Activated CD8-positive, alpha-beta T cell treated with anti-CD3 and anti-CD28 coated beads for 36 hours (primary cell): ENCODE results near the gene RAB20. TPM values are rescaled to one million over a fixed set of nuclear protein-coding genes. Genes with fewer than 3 reads are reported as not detected.

Source experiments
- ATAC-seq: fragments of 200-7000 bp; cut with Tn5 transposase; one replicate; pipeline ENCODE4 v1.10.0; 2021; ENCODE audit warnings: mild to moderate bottlenecking, moderate library complexity
- CTCF ChIA-PET: fragments of 350-600 bp; sonication (Branson Sonifier 250); formaldehyde crosslinking; loops from one replicate; lab custom pipeline; 2021; ENCODE audit warnings: antibody characterized with exemption; lab: Charles Lee
- POLR2A ChIA-PET: fragments of 350-600 bp; sonication (Branson Sonifier 250); formaldehyde crosslinking; loops from one replicate; lab custom pipeline; 2021; ENCODE audit warnings: antibody characterized with exemption; lab: Charles Lee
- DNase-seq: peaks from one replicate; pipeline ENCODE4 v3.0.0-alpha.2; 2020
- H3K27ac Mint-ChIP-seq: one replicate; pipeline ENCODE4 v1.8.0; 2021; ENCODE audit warnings: mild to moderate bottlenecking, mixed read lengths
- H3K27me3 Mint-ChIP-seq: one replicate; pipeline ENCODE4 v1.8.0; 2021; ENCODE audit warnings: mixed read lengths
- H3K36me3 Mint-ChIP-seq: one replicate; pipeline ENCODE4 v1.8.0; 2021; ENCODE audit warnings: low read depth, mixed read lengths
- H3K4me1 Mint-ChIP-seq: one replicate; pipeline ENCODE4 v1.8.0; 2021; ENCODE audit warnings: low read depth, mixed read lengths
- H3K4me3 Mint-ChIP-seq: one replicate; pipeline ENCODE4 v1.8.0; 2021; ENCODE audit warnings: mild to moderate bottlenecking, moderate library complexity, mixed read lengths
- H3K9me3 Mint-ChIP-seq: one replicate; pipeline ENCODE4 v1.8.0; 2021; ENCODE audit warnings: mixed read lengths
- intact Hi-C: fragments of 100-400 bp; cut with micrococcal nuclease; formaldehyde crosslinking; loops from one replicate; pipeline ENCODE4 v1.10.0; 2022
- total RNA-seq, 2 experiments: library from RNA; stranded (reverse); gene quantifications; one replicate each; pipeline ENCODE4 v1.2.3, GENCODE V29; 2021
- TF ChIP-seq, protein P1 (sequence below): fragments of 200-600 bp; IDR thresholded peaks from one replicate; pipeline ENCODE4 v1.8.0; 2022; ENCODE audit warnings: antibody characterized with exemption, mild to moderate bottlenecking

RAB20 gene
- total RNA-seq, 2 experiments from 2014 or later, result 10.3 to 11.1 TPM

DNA sequence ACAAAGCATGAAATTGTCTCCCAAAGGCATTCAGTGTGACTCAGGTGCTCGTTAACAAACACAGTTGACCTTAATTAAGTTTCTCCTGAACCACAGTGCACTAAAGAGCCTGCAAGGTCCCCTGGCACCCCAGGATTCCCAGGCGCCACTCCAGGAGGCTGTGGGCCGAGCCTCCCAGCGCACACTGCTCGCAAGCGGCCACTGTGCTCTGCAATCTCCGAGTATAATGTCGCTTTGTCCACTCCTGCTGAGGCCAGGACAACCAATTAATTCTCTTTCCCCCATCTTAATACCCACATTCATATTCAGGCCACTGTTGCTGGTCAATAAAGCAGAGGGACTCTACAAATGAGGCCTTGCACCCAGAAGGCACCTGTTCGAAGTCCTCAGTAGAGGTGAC, 8.8 kb downstream of the RAB20 start:
- intact Hi-C loops, result no loop called here
- DNase-seq (no peak), ATAC-seq (no peak)
- TF ChIP-seq, protein P1, sequence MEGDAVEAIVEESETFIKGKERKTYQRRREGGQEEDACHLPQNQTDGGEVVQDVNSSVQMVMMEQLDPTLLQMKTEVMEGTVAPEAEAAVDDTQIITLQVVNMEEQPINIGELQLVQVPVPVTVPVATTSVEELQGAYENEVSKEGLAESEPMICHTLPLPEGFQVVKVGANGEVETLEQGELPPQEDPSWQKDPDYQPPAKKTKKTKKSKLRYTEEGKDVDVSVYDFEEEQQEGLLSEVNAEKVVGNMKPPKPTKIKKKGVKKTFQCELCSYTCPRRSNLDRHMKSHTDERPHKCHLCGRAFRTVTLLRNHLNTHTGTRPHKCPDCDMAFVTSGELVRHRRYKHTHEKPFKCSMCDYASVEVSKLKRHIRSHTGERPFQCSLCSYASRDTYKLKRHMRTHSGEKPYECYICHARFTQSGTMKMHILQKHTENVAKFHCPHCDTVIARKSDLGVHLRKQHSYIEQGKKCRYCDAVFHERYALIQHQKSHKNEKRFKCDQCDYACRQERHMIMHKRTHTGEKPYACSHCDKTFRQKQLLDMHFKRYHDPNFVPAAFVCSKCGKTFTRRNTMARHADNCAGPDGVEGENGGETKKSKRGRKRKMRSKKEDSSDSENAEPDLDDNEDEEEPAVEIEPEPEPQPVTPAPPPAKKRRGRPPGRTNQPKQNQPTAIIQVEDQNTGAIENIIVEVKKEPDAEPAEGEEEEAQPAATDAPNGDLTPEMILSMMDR, result no peak
- ChIA-PET POLR2A (no interaction called here), CTCF (no interaction called here)
- no peaks in the 10 kb centered on the region for H3K27me3 Mint-ChIP-seq
- H3K27ac Mint-ChIP-seq, result no peak overlapping the region
- H3K9me3 Mint-ChIP-seq, result no peaks in the 10 kb centered on the region
- no peaks in the 10 kb centered on the region for H3K4me1 Mint-ChIP-seq
- no peak overlapping the region for H3K4me3 Mint-ChIP-seq
- no peaks in the 10 kb centered on the region for H3K36me3 Mint-ChIP-seq

DNA sequence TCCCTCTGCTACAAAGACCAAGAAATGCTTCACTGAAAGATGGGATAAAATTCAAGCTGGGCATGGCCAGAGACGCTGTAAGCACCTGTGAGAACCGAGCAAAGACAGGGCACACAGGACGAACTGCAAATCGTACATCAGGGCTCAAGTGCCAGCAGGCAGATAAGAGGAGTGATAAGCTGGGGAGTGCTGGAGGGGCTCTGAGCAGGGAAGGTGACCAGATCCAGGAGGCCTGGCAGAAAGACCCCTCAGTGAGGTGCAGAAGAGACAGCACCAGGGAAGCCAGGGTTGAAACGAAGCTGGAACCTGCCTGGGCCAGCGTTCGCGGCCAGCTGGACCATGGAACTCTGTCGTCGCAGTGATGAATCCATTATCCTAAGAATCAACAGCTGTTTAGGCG, 10.2 kb downstream of the RAB20 start:
- DNase-seq, result no peak
- no peaks in the 10 kb centered on the region for H3K27me3 Mint-ChIP-seq
- H3K27ac Mint-ChIP-seq, result no peak overlapping the region
- H3K4me3 Mint-ChIP-seq, result no peak overlapping the region
- no peaks in the 10 kb centered on the region for H3K4me1 Mint-ChIP-seq
- CTCF ChIA-PET, result no interaction called here
- POLR2A ChIA-PET, result interaction anchor here (1.5 kb wide), 1 partner anchor 10 kb away, joined by 3 read pairs; the partner anchor contains the start of gene RAB20
- intact Hi-C loops, result no loop called here
- no peaks in the 10 kb centered on the region for H3K36me3 Mint-ChIP-seq
- TF ChIP-seq, protein P1, result no peak
- no peaks in the 10 kb centered on the region for H3K9me3 Mint-ChIP-seq
- ATAC-seq, result no peak

DNA sequence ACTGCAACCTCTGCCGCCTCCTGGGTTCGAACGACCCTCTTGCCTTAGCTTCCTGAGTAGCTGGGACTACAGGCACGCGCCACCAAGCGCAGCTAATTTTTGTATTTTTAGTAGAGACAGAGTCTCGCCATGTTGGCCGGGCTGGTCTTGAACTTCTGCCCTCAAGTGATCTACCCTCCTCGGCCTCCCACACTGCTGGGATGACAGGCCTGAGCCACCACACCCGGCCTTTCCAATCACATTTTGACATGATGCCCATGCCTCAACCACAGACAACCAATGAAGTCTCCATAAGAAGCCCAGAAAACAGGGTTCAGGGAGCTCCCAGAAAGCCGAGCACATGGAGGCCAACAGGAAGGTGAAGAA, 11.7 kb downstream of the RAB20 start:
- H3K27me3 Mint-ChIP-seq, result no peaks in the 10 kb centered on the region
- no peak overlapping the region for H3K4me3 Mint-ChIP-seq
- intact Hi-C loops, result no loop called here
- CTCF ChIA-PET, result no interaction called here
- POLR2A ChIA-PET, result no interaction called here
- no peaks in the 10 kb centered on the region for H3K9me3 Mint-ChIP-seq
- ATAC-seq (no peak), DNase-seq (no peak)
- H3K36me3 Mint-ChIP-seq, result peaks cover 4% of the 10 kb centered on the region
- no peaks in the 10 kb centered on the region for H3K4me1 Mint-ChIP-seq
- TF ChIP-seq, protein P1, result no peak
- H3K27ac Mint-ChIP-seq, result no peak overlapping the region

DNA sequence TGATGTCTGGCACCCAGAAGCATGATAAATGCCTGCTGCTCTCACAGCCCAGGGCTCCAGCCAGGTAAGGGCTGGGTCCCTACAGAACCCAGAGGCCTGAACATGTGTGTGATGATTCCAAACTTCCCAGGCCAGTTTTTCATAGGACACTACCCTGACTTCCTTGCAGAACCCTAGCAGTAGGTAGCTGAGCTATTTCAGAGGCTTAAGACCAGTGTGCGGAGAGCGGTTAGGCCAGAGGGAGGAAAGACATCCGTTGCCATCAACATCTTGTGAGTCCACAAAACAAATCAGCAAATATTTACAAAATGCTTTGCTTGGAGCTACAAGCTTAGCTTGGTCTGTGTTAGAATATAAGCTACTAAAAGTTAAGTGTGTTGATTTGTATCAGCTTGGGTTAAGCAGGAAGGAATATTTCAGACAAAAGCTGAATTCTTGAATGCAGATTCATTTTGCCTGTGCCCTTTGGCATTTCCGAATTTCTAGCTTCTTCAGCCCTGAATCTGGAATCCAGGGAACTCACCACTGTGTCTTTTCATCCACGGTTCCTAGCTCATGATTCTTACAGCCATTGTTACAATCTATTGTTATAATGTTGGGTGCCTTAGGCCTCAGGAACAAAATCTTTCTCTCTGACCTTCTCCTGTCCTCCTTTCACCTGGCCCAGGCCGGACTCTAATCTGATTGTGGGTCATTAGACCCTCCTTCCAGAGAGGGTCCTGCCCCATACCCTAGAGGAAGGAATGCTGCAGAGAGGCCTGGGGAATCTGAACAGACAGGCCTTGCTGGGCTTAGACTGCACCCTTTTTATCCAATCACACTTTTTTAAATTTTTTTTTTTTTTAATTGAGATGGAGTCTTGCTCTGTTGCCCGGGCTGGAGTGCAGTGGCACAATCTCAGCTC, 12.4 kb downstream of the RAB20 start:
- Mint-ChIP-seq H3K4me3 (no peak overlapping the region), H3K27ac (no peak overlapping the region), H3K4me1 (no peaks in the 10 kb centered on the region), H3K9me3 (no peaks in the 10 kb centered on the region), H3K27me3 (no peaks in the 10 kb centered on the region), H3K36me3 (peaks cover 4% of the 10 kb centered on the region)
- intact Hi-C loops, result no loop called here
- POLR2A ChIA-PET, result no interaction called here
- DNase-seq (no peak), ATAC-seq (no peak)
- TF ChIP-seq, protein P1, result no peak
- CTCF ChIA-PET, result interaction anchor here (0.7 kb wide), 1 partner anchor 12 kb away, joined by 3 read pairs; the partner anchor contains the start of gene RAB20

DNA sequence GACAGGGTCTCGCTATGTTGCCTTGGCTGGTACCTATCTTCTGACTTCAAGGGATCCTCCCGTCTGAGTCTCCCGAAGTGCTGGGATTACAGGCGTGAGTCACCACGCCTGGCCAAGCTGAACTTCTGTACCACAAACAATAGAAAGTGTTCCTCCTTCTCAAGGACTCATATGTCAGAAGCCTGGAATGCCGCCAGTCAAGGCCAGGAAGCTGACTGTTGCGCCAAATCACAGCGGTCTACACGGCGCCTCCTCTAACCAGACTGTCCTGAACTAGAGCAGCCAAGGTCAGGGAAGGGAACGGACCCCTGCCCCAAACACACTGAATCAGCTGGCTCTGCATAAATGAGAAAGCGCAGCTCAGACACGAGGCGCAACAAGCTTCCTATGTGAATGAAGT, 14.6 kb downstream of the RAB20 start:
- no peak for ATAC-seq
- TF ChIP-seq, protein P1, result no peak
- H3K4me3 Mint-ChIP-seq, result no peak overlapping the region
- DNase-seq, result no peak
- H3K27me3 Mint-ChIP-seq, result no peaks in the 10 kb centered on the region
- ChIA-PET CTCF (no interaction called here), POLR2A (no interaction called here)
- H3K36me3 Mint-ChIP-seq, result peaks cover 4% of the 10 kb centered on the region
- H3K27ac Mint-ChIP-seq, result no peak overlapping the region
- intact Hi-C loops, result no loop called here
- H3K4me1 Mint-ChIP-seq, result no peaks in the 10 kb centered on the region
- H3K9me3 Mint-ChIP-seq, result no peaks in the 10 kb centered on the region
